Neural progenitor cell (in vitro differentiated cells): ENCODE measurements around the gene GIGYF1. TPM values are rescaled to one million over a fixed set of nuclear protein-coding genes. Genes with fewer than 3 reads are reported as not detected.
A peak's percentile ranks its signal among the peaks of the same experiment; 100 is the strongest.

Source experiments
- DNase-seq: peaks from one replicate; pipeline ENCODE4 v3.0.0-alpha.2; 2016; ENCODE audit warnings: low spot score
- H2AFZ ChIP-seq: fragments of 200-600 bp; sonication (generic); replicated peaks from 2 replicates; pipeline ENCODE4 v1.6.1; 2016; ENCODE audit warnings: antibody characterized with exemption
- H3F3A ChIP-seq: fragments of 200-600 bp; sonication (generic); 2 replicates; pipeline ENCODE4 v1.6.1; 2016; ENCODE audit warnings: antibody characterized with exemption, low read depth
- H3K27ac ChIP-seq: fragments of 200-600 bp; sonication (generic); 2 replicates; pipeline ENCODE4 v1.5.1; 2016; ENCODE audit warnings: mild to moderate bottlenecking
- H3K27me3 ChIP-seq: fragments of 200-600 bp; sonication (generic); 2 replicates; pipeline ENCODE4 v1.6.1; 2016; ENCODE audit warnings: mild to moderate bottlenecking, moderate library complexity
- H3K36me3 ChIP-seq: fragments of 200-600 bp; sonication (generic); 2 replicates; pipeline ENCODE4 v1.5.1; 2016
- H3K4me1 ChIP-seq: fragments of 200-600 bp; sonication (generic); 2 replicates; pipeline ENCODE4 v1.6.1; 2016; ENCODE audit warnings: mixed run types
- H3K4me2 ChIP-seq: fragments of 200-600 bp; sonication (generic); 2 replicates; pipeline ENCODE4 v1.6.1; 2016
- H3K4me3 ChIP-seq: fragments of 200-600 bp; sonication (generic); 2 replicates; pipeline ENCODE4 v1.5.1; 2016
- H3K79me2 ChIP-seq: fragments of 200-600 bp; sonication (generic); 2 replicates; pipeline ENCODE4 v1.6.1; 2016; ENCODE audit warnings: low read depth
- H3K9ac ChIP-seq: fragments of 200-600 bp; sonication (generic); 2 replicates; pipeline ENCODE4 v1.6.1; 2016
- H3K9me3 ChIP-seq: fragments of 200-600 bp; sonication (generic); 2 replicates; pipeline ENCODE4 v1.5.1; 2016; ENCODE audit warnings: low read depth
- H4K20me1 ChIP-seq: fragments of 200-600 bp; sonication (generic); 2 replicates; pipeline ENCODE4 v1.6.1; 2016; ENCODE audit warnings: low read depth
- H3K27ac Mint-ChIP-seq: 3 replicates; pipeline ENCODE4 v1.8.0; 2021; ENCODE audit warnings: mixed read lengths
- H3K27me3 Mint-ChIP-seq: 2 replicates; pipeline ENCODE4 v1.8.0; 2022; ENCODE audit warnings: low read depth, mild to moderate bottlenecking, inconsistent platforms, moderate library complexity, mixed read lengths; ENCODE audit not compliant: insufficient read depth
- H3K36me3 Mint-ChIP-seq: 3 replicates; pipeline ENCODE4 v1.8.0; 2021; ENCODE audit warnings: mixed read lengths
- H3K4me1 Mint-ChIP-seq: 3 replicates; pipeline ENCODE4 v1.8.0; 2021; ENCODE audit warnings: mixed read lengths
- H3K4me3 Mint-ChIP-seq: 3 replicates; pipeline ENCODE4 v1.8.0; 2021; ENCODE audit warnings: mild to moderate bottlenecking, moderate library complexity, mixed read lengths
- H3K9me3 Mint-ChIP-seq: 3 replicates; pipeline ENCODE4 v1.8.0; 2020; ENCODE audit warnings: mixed read lengths
- EZH2 ChIP-seq: fragments of 200-600 bp; sonication (generic); IDR thresholded peaks from 2 replicates; pipeline ENCODE4 v1.6.1; 2017; ENCODE audit warnings: antibody characterized with exemption, mild to moderate bottlenecking, moderate library complexity
- EZH2phosphoT487 ChIP-seq: fragments of 200-600 bp; sonication (generic); IDR thresholded peaks from 2 replicates; pipeline ENCODE4 v1.6.1; 2017; ENCODE audit warnings: antibody characterized with exemption
- total RNA-seq: library from RNA; depleted of rRNA; stranded (reverse); fragments of >200 nt; gene quantifications from 2 replicates; pipeline ENCODE4 v1.2.3, GENCODE V29; 2015; ENCODE audit warnings: low replicate concordance
- TF ChIP-seq, protein P1 (sequence below): fragments of 200-600 bp; sonication (generic); IDR thresholded peaks from 2 replicates; pipeline ENCODE4 v1.5.1; 2017; ENCODE audit warnings: antibody characterized with exemption, mild to moderate bottlenecking

Gene GIGYF1
- total RNA-seq, 1 donor from 2014 or later, result 24.2 TPM

DNA sequence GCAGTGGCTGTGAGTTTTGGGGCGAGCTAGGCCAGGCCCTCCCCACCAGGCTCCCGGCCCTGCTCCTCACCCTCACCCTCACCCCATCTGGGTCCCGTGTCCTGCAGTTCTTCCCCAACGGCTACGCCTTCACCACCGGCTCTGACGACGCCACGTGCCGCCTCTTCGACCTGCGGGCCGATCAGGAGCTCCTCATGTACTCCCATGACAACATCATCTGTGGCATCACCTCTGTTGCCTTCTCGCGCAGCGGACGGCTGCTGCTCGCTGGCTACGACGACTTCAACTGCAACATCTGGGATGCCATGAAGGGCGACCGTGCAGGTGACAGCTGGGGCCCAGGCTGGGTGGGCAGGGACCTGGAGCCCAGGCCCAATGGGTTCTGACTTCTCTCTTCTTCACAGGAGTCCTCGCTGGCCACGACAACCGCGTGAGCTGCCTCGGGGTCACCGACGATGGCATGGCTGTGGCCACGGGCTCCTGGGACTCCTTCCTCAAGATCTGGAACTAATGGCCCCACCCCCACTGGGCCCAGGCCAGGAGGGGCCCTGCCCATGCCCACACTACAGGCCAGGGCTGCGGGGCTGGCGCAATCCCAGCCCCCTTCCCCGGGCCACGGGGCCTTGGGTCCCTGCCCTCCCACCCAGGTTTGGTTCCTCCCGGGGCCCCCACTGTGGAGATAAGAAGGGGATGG, 15.6 kb downstream of the GIGYF1 start:
- Mint-ChIP-seq H3K36me3 (peaks cover 9% of the 10 kb centered on the region), H3K27me3 (peaks cover 3% of the 10 kb centered on the region), H3K27ac (peak overlapping the region; percentile 88), H3K4me3 (peak overlapping the region; percentile 79), H3K9me3 (no peaks in the 10 kb centered on the region), H3K4me1 (peaks cover 8% of the 10 kb centered on the region)
- Histone ChIP-seq H3K36me3 (no peaks in the 10 kb centered on the region), H3K79me2 (peaks cover 19% of the 10 kb centered on the region), H4K20me1 (peaks cover 81% of the 10 kb centered on the region), H3K27ac (peak overlapping the region; percentile 83), H3K27me3 (no peaks in the 10 kb centered on the region), H3K9ac (no peak overlapping the region), H3K4me1 (no peaks in the 10 kb centered on the region), H3K9me3 (no peaks in the 10 kb centered on the region), H3F3A (peaks cover 53% of the 10 kb centered on the region), H3K4me2 (no peak overlapping the region), H2AFZ (no peak overlapping the region), H3K4me3 (no peak overlapping the region)
- TF ChIP-seq, protein P1, sequence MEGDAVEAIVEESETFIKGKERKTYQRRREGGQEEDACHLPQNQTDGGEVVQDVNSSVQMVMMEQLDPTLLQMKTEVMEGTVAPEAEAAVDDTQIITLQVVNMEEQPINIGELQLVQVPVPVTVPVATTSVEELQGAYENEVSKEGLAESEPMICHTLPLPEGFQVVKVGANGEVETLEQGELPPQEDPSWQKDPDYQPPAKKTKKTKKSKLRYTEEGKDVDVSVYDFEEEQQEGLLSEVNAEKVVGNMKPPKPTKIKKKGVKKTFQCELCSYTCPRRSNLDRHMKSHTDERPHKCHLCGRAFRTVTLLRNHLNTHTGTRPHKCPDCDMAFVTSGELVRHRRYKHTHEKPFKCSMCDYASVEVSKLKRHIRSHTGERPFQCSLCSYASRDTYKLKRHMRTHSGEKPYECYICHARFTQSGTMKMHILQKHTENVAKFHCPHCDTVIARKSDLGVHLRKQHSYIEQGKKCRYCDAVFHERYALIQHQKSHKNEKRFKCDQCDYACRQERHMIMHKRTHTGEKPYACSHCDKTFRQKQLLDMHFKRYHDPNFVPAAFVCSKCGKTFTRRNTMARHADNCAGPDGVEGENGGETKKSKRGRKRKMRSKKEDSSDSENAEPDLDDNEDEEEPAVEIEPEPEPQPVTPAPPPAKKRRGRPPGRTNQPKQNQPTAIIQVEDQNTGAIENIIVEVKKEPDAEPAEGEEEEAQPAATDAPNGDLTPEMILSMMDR, result no peak
- TF ChIP-seq EZH2 (no peak), EZH2phosphoT487 (no peak)
- DNase-seq, result no peak

DNA sequence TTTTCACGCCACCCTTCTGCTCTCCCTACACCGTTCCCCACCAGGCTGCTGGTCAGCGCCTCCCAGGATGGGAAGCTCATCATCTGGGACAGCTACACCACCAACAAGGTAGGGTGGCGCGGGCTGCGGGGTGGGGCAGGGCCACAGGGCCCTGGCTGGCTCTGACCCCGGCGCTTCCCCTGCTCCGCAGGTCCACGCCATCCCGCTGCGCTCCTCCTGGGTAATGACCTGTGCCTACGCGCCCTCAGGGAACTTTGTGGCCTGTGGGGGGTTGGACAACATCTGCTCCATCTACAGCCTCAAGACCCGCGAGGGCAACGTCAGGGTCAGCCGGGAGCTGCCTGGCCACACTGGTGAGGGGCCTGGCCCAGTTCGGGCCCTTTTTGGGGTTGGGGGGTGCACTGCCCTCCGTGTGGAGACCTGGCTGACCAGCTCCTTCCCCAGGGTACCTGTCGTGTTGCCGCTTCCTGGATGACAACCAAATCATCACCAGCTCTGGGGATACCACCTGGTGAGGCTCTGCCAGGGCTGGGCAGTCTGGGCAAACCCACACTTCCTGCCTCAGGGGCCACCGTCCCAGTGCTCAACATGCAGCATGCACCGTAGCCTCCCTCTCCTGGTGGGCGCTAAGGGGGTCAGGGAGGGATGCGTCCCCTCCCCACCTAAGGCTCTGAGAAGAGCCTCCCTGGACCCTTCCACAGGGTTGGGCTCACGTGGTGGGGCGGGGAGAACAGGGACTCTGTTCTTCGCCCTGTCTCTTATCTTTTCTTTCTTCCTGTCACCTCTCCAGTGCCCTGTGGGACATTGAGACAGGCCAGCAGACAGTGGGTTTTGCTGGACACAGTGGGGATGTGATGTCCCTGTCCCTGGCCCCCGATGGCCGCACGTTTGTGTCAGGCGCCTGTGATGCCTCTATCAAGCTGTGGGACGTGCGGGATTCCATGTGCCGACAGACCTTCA, 16.5 kb downstream of the GIGYF1 start:
- H3K9ac ChIP-seq, result no peak overlapping the region
- peaks cover 53% of the 10 kb centered on the region for H3F3A ChIP-seq
- H3K27me3 ChIP-seq, result peaks cover 5% of the 10 kb centered on the region
- peaks cover 8% of the 10 kb centered on the region for H3K4me1 Mint-ChIP-seq
- H3K27ac ChIP-seq, result no peak overlapping the region
- H3K9me3 Mint-ChIP-seq, result no peaks in the 10 kb centered on the region
- H3K4me1 ChIP-seq, result no peaks in the 10 kb centered on the region
- no peaks in the 10 kb centered on the region for H3K9me3 ChIP-seq
- no peak overlapping the region for H3K4me3 ChIP-seq
- H2AFZ ChIP-seq, result no peak overlapping the region
- TF ChIP-seq EZH2phosphoT487 (no peak), EZH2 (no peak)
- peaks cover 5% of the 10 kb centered on the region for H3K27me3 Mint-ChIP-seq
- peak overlapping the region; percentile 88 for H3K4me3 Mint-ChIP-seq
- H3K79me2 ChIP-seq, result peaks cover 19% of the 10 kb centered on the region
- H3K4me2 ChIP-seq, result no peak overlapping the region
- peaks cover 74% of the 10 kb centered on the region for H4K20me1 ChIP-seq
- H3K36me3 ChIP-seq, result no peaks in the 10 kb centered on the region
- no peak for DNase-seq
- H3K36me3 Mint-ChIP-seq, result peaks cover 6% of the 10 kb centered on the region
- peak overlapping the region; percentile 93 for H3K27ac Mint-ChIP-seq

DNA sequence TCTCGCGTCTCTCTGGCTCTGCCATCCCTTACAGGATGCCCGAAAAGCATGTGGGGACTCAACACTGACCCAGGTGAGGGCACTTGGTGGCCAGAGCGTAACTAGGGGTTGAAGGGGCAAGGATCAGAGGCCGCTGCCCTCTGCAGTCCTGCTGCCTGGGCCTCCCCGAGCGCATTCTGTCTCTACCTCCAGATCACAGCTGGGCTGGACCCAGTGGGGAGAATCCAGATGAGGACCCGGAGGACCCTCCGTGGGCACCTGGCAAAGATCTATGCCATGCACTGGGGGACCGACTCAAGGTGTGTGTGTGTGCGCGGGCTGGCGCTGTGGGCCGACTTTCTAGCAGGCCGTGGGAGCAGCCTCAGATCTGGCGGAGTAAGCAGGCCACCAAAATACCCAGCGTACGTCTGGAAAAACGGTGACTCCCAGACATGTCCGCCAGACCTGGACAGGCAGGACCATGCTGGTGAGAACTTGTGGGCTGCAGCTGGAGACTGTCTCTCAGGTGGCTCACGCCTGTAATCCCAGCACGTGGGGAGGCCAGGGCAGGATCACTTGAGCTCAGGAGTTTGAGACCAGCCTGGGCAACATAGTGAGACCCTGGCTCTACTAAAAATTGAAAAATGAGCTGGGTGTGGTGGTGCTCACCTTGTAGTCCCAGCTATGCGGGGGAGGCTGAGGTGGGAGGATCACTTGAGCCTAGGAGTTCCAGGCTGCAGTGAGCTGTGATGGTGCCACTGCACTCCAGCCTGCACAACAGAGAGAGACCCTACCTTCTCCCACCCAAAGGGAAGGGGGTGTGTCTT, 17.3 kb downstream of the GIGYF1 start:
- Mint-ChIP-seq H3K27me3 (peaks cover 6% of the 10 kb centered on the region), H3K36me3 (peaks cover 6% of the 10 kb centered on the region), H3K27ac (no peak overlapping the region), H3K4me3 (peak overlapping the region; percentile 88), H3K4me1 (peaks cover 8% of the 10 kb centered on the region), H3K9me3 (no peaks in the 10 kb centered on the region)
- Histone ChIP-seq H3K27me3 (peaks cover 13% of the 10 kb centered on the region), H3K4me3 (peak overlapping the region; percentile 100), H3K9ac (no peak overlapping the region), H4K20me1 (peaks cover 68% of the 10 kb centered on the region), H3K79me2 (peaks cover 19% of the 10 kb centered on the region), H3K9me3 (no peaks in the 10 kb centered on the region), H3K36me3 (no peaks in the 10 kb centered on the region), H3K27ac (no peak overlapping the region), H3F3A (peaks cover 47% of the 10 kb centered on the region), H2AFZ (no peak overlapping the region), H3K4me1 (no peaks in the 10 kb centered on the region), H3K4me2 (peak overlapping the region; percentile 99)
- TF ChIP-seq, protein P1, result no peak
- TF ChIP-seq EZH2 (no peak), EZH2phosphoT487 (no peak)
- DNase-seq, result no peak
